Measurements from ENCODE around the gene GDAP1L1.

The GDAP1L1 gene

GRCh38 chr20:44219170-44219730 is 27.9 kb upstream of the GDAP1L1 start:
- H3K27me3 ChIP-seq (replicated peaks; ENCODE audit: control insufficient read depth, insufficient read depth, low read length, poor library complexity, severe bottlenecking), result no peaks in the 10 kb centered on the region
- H3K27ac ChIP-seq (ENCODE audit: insufficient read depth, low read length, poor library complexity, severe bottlenecking), result peak overlapping the region; percentile 69
- no peaks in the 10 kb centered on the region for H3K9me3 ChIP-seq (ENCODE audit: control insufficient read depth, low read length)
- no peak for DNase-seq
- H3K36me3 ChIP-seq (ENCODE audit: control insufficient read depth, insufficient read depth, low read length), result no peaks in the 10 kb centered on the region
- H3K4me1 ChIP-seq (ENCODE audit: control insufficient read depth, insufficient read depth, low read length, poor library complexity, severe bottlenecking), result peaks cover 30% of the 10 kb centered on the region
- H3K4me3 ChIP-seq (ENCODE audit: insufficient read depth, low read depth, low read length, poor library complexity, severe bottlenecking), result peak overlapping the region; percentile 23

GRCh38 chr20:44219791-44220190 is 27.3 kb upstream of the GDAP1L1 start:
- peak overlapping the region; percentile 69 for H3K27ac ChIP-seq (ENCODE audit: insufficient read depth, low read length, poor library complexity, severe bottlenecking)
- peaks cover 30% of the 10 kb centered on the region for H3K4me1 ChIP-seq (ENCODE audit: control insufficient read depth, insufficient read depth, low read length, poor library complexity, severe bottlenecking)
- no peak for DNase-seq
- no peak overlapping the region for H3K4me3 ChIP-seq (ENCODE audit: insufficient read depth, low read depth, low read length, poor library complexity, severe bottlenecking)
- no peaks in the 10 kb centered on the region for H3K36me3 ChIP-seq (ENCODE audit: control insufficient read depth, insufficient read depth, low read length)
- no peaks in the 10 kb centered on the region for H3K9me3 ChIP-seq (ENCODE audit: control insufficient read depth, low read length)
- no peaks in the 10 kb centered on the region for H3K27me3 ChIP-seq (replicated peaks; ENCODE audit: control insufficient read depth, insufficient read depth, low read length, poor library complexity, severe bottlenecking)

GRCh38 chr20:44221368-44221954 is 25.6 kb upstream of the GDAP1L1 start:
- Histone ChIP-seq H3K9me3 (ENCODE audit: control insufficient read depth, low read length) (no peaks in the 10 kb centered on the region), H3K27me3 (replicated peaks; ENCODE audit: control insufficient read depth, insufficient read depth, low read length, poor library complexity, severe bottlenecking) (no peaks in the 10 kb centered on the region), H3K36me3 (ENCODE audit: control insufficient read depth, insufficient read depth, low read length) (no peaks in the 10 kb centered on the region), H3K4me1 (ENCODE audit: control insufficient read depth, insufficient read depth, low read length, poor library complexity, severe bottlenecking) (peaks cover 27% of the 10 kb centered on the region), H3K4me3 (ENCODE audit: insufficient read depth, low read depth, low read length, poor library complexity, severe bottlenecking) (no peak overlapping the region), H3K27ac (ENCODE audit: insufficient read depth, low read length, poor library complexity, severe bottlenecking) (peak overlapping the region; percentile 14)
- no peak for DNase-seq

- DNase-seq, result no peak
- Histone ChIP-seq H3K27ac (ENCODE audit: insufficient read depth, low read length, poor library complexity, severe bottlenecking) (no peak overlapping the region), H3K36me3 (ENCODE audit: control insufficient read depth, insufficient read depth, low read length) (no peaks in the 10 kb centered on the region), H3K4me3 (ENCODE audit: insufficient read depth, low read depth, low read length, poor library complexity, severe bottlenecking) (no peak overlapping the region), H3K27me3 (replicated peaks; ENCODE audit: control insufficient read depth, insufficient read depth, low read length, poor library complexity, severe bottlenecking) (no peaks in the 10 kb centered on the region), H3K9me3 (ENCODE audit: control insufficient read depth, low read length) (no peaks in the 10 kb centered on the region), H3K4me1 (ENCODE audit: control insufficient read depth, insufficient read depth, low read length, poor library complexity, severe bottlenecking) (peaks cover 26% of the 10 kb centered on the region)
These were observed 25.1 kb upstream of the GDAP1L1 start for GRCh38 chr20:44222027-44222426.

- H3K27ac ChIP-seq (ENCODE audit: insufficient read depth, low read length, poor library complexity, severe bottlenecking), result no peak overlapping the region
- DNase-seq, result no peak
These were observed 24.3 kb upstream of the GDAP1L1 start for GRCh38 chr20:44222633-44223368.

GRCh38 chr20:44223721-44224120 is 23.4 kb upstream of the GDAP1L1 start:
- no peak overlapping the region for H3K4me3 ChIP-seq (ENCODE audit: insufficient read depth, low read depth, low read length, poor library complexity, severe bottlenecking)
- no peak overlapping the region for H3K27ac ChIP-seq (ENCODE audit: insufficient read depth, low read length, poor library complexity, severe bottlenecking)
- peaks cover 17% of the 10 kb centered on the region for H3K4me1 ChIP-seq (ENCODE audit: control insufficient read depth, insufficient read depth, low read length, poor library complexity, severe bottlenecking)
- no peak for DNase-seq
- no peaks in the 10 kb centered on the region for H3K27me3 ChIP-seq (replicated peaks; ENCODE audit: control insufficient read depth, insufficient read depth, low read length, poor library complexity, severe bottlenecking)
- no peaks in the 10 kb centered on the region for H3K9me3 ChIP-seq (ENCODE audit: control insufficient read depth, low read length)
- no peaks in the 10 kb centered on the region for H3K36me3 ChIP-seq (ENCODE audit: control insufficient read depth, insufficient read depth, low read length)

More at GRCh38 chr20:44222633-44223368, 24.3 kb upstream of the GDAP1L1 start:
- Histone ChIP-seq H3K4me3 (ENCODE audit: insufficient read depth, low read depth, low read length, poor library complexity, severe bottlenecking) (no peak overlapping the region), H3K27me3 (replicated peaks; ENCODE audit: control insufficient read depth, insufficient read depth, low read length, poor library complexity, severe bottlenecking) (no peaks in the 10 kb centered on the region), H3K4me1 (ENCODE audit: control insufficient read depth, insufficient read depth, low read length, poor library complexity, severe bottlenecking) (peaks cover 20% of the 10 kb centered on the region), H3K36me3 (ENCODE audit: control insufficient read depth, insufficient read depth, low read length) (no peaks in the 10 kb centered on the region), H3K9me3 (ENCODE audit: control insufficient read depth, low read length) (no peaks in the 10 kb centered on the region)

- DNase-seq, result no peak
- Histone ChIP-seq H3K4me3 (ENCODE audit: insufficient read depth, low read depth, low read length, poor library complexity, severe bottlenecking) (no peak overlapping the region), H3K27ac (ENCODE audit: insufficient read depth, low read length, poor library complexity, severe bottlenecking) (no peak overlapping the region), H3K4me1 (ENCODE audit: control insufficient read depth, insufficient read depth, low read length, poor library complexity, severe bottlenecking) (peaks cover 7% of the 10 kb centered on the region), H3K27me3 (replicated peaks; ENCODE audit: control insufficient read depth, insufficient read depth, low read length, poor library complexity, severe bottlenecking) (no peaks in the 10 kb centered on the region), H3K36me3 (ENCODE audit: control insufficient read depth, insufficient read depth, low read length) (no peaks in the 10 kb centered on the region), H3K9me3 (ENCODE audit: control insufficient read depth, low read length) (no peaks in the 10 kb centered on the region)
These were observed 22.5 kb upstream of the GDAP1L1 start for GRCh38 chr20:44224637-44225036.

- Histone ChIP-seq H3K4me3 (ENCODE audit: insufficient read depth, low read depth, low read length, poor library complexity, severe bottlenecking) (no peak overlapping the region), H3K27me3 (replicated peaks; ENCODE audit: control insufficient read depth, insufficient read depth, low read length, poor library complexity, severe bottlenecking) (no peaks in the 10 kb centered on the region), H3K9me3 (ENCODE audit: control insufficient read depth, low read length) (no peaks in the 10 kb centered on the region), H3K36me3 (ENCODE audit: control insufficient read depth, insufficient read depth, low read length) (no peaks in the 10 kb centered on the region), H3K27ac (ENCODE audit: insufficient read depth, low read length, poor library complexity, severe bottlenecking) (no peak overlapping the region), H3K4me1 (ENCODE audit: control insufficient read depth, insufficient read depth, low read length, poor library complexity, severe bottlenecking) (no peaks in the 10 kb centered on the region)
- DNase-seq, result no peak
These were observed 18.4 kb upstream of the GDAP1L1 start for GRCh38 chr20:44228465-44229258.

- Histone ChIP-seq H3K27ac (ENCODE audit: insufficient read depth, low read length, poor library complexity, severe bottlenecking) (no peak overlapping the region), H3K27me3 (replicated peaks; ENCODE audit: control insufficient read depth, insufficient read depth, low read length, poor library complexity, severe bottlenecking) (no peaks in the 10 kb centered on the region), H3K4me1 (ENCODE audit: control insufficient read depth, insufficient read depth, low read length, poor library complexity, severe bottlenecking) (no peaks in the 10 kb centered on the region), H3K9me3 (ENCODE audit: control insufficient read depth, low read length) (no peaks in the 10 kb centered on the region), H3K4me3 (ENCODE audit: insufficient read depth, low read depth, low read length, poor library complexity, severe bottlenecking) (no peak overlapping the region), H3K36me3 (ENCODE audit: control insufficient read depth, insufficient read depth, low read length) (no peaks in the 10 kb centered on the region)
- no peak for DNase-seq
These were observed 15.9 kb upstream of the GDAP1L1 start for GRCh38 chr20:44231193-44231592.

All from effector memory CD4-positive, alpha-beta T cell (primary cell).